ENCODE results near the gene CACNB4. TPM values are rescaled to one million over a fixed set of nuclear protein-coding genes. Genes with fewer than 3 reads are reported as not detected.

Gene CACNB4
- total and polyA plus RNA-seq, 9 of the 15 experiments (the other 6 are each of a cell fraction or from before 2014, with no cell fraction given) = 0.01 to 0.20 (median 0.04) TPM; not detected in 1

DNA sequence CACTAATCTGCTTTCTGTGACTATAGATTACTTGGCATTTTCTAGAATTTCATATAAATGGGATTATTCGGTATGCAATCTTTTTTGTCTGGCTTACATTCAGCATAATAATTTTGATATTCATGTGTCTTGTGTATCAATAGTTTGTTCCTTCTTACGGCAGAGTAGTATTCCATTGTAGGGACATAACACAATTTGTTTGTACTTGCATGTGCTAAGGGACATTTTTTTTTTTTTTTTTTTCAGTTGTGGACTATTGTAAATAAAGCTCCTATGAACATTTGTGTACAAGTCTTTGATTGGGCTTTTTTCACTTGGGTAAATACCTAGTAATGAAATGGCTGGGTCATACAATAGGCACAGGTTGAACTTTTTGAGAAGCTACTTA, 315.7 kb downstream of the CACNB4 start:
- Histone ChIP-seq H3K27me3 (ENCODE audit: control insufficient read depth in 2 of 2, insufficient read depth in 2 of 2, low read length in 2 of 2) (no peaks in the 10 kb centered on the region), H2AFZ (ENCODE audit: low read depth, low read length) (no peak overlapping the region), H3K27ac (ENCODE audit: extremely low read depth, low read depth, low read length) (peak overlapping the region; percentile 69), H3K4me3 (no peak overlapping the region), H3K4me1 (replicated peaks in 1 of 2; ENCODE audit: control insufficient read depth in 2 of 2, insufficient read depth in 2 of 2, low read length in 2 of 2) (peaks cover 3 to 35% of the 10 kb centered on the region in 2 experiments), H4K20me1 (replicated peaks; ENCODE audit: control insufficient read depth, insufficient read depth, low read length) (no peaks in the 10 kb centered on the region), H3K36me3 (ENCODE audit: control insufficient read depth, insufficient read depth, low read length) (peaks cover 43% of the 10 kb centered on the region; the same call in 2 of the 3 replicates), H3K4me2 (ENCODE audit: insufficient read depth, low read length) (peak overlapping the region; percentile 32), H3K9ac (ENCODE audit: insufficient read depth in 1 of 2, low read depth in 2 of 2, low read length in 2 of 2) (peak overlapping the region in 1 of 2 experiments; percentile 45; a peak in 2 of 4 replicates), H3K9me3 (replicated peaks; ENCODE audit: control insufficient read depth, insufficient read depth, low read depth, low read length) (no peaks in the 10 kb centered on the region; the same call in 1 of the 2 replicates), H3K79me2 (ENCODE audit: control insufficient read depth, insufficient read depth, low read length) (no peaks in the 10 kb centered on the region), H3K9me1 (ENCODE audit: control insufficient read depth, insufficient read depth, low read length) (no peaks in the 10 kb centered on the region)
- DNase-seq (ENCODE audit: extremely low read depth in 1 of 4, low spot score in 3 of 4) (no peak), ATAC-seq (peak; percentile 1; the same call in 1 of the 3 replicates), FAIRE-seq (no peak)
- intact Hi-C loops (cut with micrococcal nuclease) (loop anchor here (5.0 kb wide), 1 partner anchor 86 kb away; no protein-coding TSS in a partner anchor), in situ Hi-C loops (cut with MboI) (no loop called here)
- ChIA-PET CTCF (ENCODE audit: low intra/inter-chr PET ratio) (no interaction called here), POLR2A (interaction anchor here (2.4 kb wide), 1 partner anchor 18 kb away, joined by 6 read pairs; no protein-coding TSS in a partner anchor)
- 34% methylated on average over 2 of the region's 2 CpGs for WGBS (ENCODE audit: insufficient coverage, low coverage, missing lambda C conversion rate)
- no TSS peak for BruUV-seq (replicated peaks)
- TF ChIP-seq LARP7 (IDR thresholded peaks at IDR 0.05) (no peak), ERF (CRISPR knock-in tag; IDR thresholded peaks at IDR 0.05) (no peak), NFRKB (IDR thresholded peaks at IDR 0.05; ENCODE audit: low read depth) (peak; percentile 22; the same call in 1 of the 2 replicates), NFATC3 (IDR thresholded peaks at IDR 0.05) (0 out of 2 replicates have a peak, but pooled peaks have one; percentile 75), ZNF384 (IDR thresholded peaks at IDR 0.05; ENCODE audit: low read depth, low read length) (peak; percentile 62; the same call in 1 of the 2 replicates), CREBBP (IDR thresholded peaks at IDR 0.05; ENCODE audit: low read depth, low read length) (no peak), MEF2A (IDR thresholded peaks at IDR 0.05; ENCODE audit: control insufficient read depth, low read depth, low read length) (no peak), SMARCA5 (IDR thresholded peaks at IDR 0.05) (peak; percentile 29; the same call in 1 of the 2 replicates), CHD1 (IDR thresholded peaks at IDR 0.05; ENCODE audit: low read length) (no peak), HDAC8 (tag; IDR thresholded peaks at IDR 0.05) (no peak), E4F1 (CRISPR knock-in tag; IDR thresholded peaks at IDR 0.05; ENCODE audit: borderline replicate concordance) (no peak)
- TF ChIP-seq, protein P1, sequence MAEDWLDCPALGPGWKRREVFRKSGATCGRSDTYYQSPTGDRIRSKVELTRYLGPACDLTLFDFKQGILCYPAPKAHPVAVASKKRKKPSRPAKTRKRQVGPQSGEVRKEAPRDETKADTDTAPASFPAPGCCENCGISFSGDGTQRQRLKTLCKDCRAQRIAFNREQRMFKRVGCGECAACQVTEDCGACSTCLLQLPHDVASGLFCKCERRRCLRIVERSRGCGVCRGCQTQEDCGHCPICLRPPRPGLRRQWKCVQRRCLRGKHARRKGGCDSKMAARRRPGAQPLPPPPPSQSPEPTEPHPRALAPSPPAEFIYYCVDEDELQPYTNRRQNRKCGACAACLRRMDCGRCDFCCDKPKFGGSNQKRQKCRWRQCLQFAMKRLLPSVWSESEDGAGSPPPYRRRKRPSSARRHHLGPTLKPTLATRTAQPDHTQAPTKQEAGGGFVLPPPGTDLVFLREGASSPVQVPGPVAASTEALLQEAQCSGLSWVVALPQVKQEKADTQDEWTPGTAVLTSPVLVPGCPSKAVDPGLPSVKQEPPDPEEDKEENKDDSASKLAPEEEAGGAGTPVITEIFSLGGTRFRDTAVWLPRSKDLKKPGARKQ (CRISPR knock-in tag; IDR thresholded peaks at IDR 0.05) = peak; percentile 65; the same call in 1 of the 2 replicates

Data from K562 (cell line).